ENCODE measurements around the gene CORO2A.
A peak's percentile ranks its signal among the peaks of the same experiment; 100 is the strongest.
"Not testable (repeated sequence)": the region's sequence is repeated elsewhere in the genome, so short reads cannot be mapped to it uniquely, and the experiment has no call there.

The CORO2A gene

DNA sequence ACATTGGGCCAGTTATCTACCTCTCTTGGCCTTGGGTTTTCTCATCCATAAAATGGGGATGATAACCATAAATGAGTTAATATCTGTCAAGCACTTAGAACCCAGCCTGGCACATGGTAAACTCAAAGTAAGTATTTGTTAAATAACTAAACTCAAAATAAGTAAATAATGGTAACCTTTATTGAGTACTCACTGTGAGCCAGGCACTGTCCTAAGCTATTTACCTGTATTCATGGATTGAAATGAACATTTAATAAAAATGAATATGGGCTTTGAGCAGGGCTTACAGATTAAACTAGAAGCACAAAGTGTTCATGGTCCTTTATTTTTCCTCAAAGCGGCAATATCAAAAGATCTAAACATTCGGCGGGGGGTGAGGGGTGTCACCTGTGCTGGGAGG, 16.7 kb downstream of the CORO2A start:
- H3K4me3 ChIP-seq (ENCODE audit: low read depth, low read length): no peak overlapping the region
- DNase-seq (ENCODE audit: low read depth): peak; percentile 73
- no peak for TF ChIP-seq CTCF (IDR thresholded peaks at IDR 0.05; ENCODE audit: control insufficient read depth, extremely low read depth, insufficient read depth)

DNA sequence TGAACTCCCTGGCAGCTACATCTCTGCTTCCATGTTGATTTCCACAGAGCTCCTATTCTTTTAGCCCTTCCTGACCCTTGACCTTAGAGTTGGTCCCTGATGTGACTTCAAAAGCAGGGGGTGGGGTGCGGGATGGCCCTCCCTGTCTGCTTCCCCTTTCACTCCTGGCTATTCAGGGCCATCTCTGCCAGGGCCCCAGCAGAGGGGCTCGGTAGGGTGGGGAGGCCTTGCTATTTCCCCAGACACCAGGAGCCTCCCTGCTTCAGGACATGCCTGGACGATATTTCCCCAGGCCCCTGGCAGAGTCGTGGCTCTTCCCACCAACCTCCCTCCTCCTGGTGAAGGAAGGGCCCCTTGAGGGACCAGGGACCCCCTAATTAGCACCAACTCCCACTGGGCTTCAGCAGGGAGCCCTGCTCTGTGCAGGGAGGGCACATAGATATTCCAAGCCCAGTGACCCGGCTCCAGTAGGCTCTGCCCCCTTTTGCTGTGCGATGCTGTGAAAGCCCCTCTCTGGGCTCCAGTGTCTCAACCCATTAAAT, 17.3 kb downstream of the CORO2A start:
- no peak for TF ChIP-seq CTCF (IDR thresholded peaks at IDR 0.05; ENCODE audit: control insufficient read depth, extremely low read depth, insufficient read depth)
- no peak overlapping the region for H3K4me3 ChIP-seq (ENCODE audit: low read depth, low read length)

DNA sequence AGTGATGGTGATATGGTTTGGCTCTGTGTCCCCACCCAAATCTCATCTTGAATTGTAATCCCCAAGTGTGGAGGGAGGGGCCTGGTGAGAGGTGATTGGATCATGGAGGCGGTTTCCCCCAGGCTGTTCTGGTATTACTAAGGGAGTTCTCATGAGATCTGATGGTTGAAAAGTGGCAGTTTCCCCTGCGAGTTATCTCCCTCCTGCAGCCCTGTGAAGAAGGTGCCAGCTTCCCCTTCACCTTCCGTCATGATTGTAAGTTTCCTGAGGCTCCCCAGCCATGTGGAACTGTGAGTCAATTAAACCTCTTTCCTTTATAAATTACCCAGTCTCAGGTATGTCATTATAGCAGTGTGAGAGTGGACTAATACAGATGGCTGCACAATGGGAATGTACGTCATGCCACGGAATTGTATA, 17.9 kb downstream of the CORO2A start:
- H3K4me3 ChIP-seq (ENCODE audit: low read depth, low read length); DNase-seq (ENCODE audit: low read depth): not testable (repeated sequence)

More for the DNA sequence above, 17.3 kb downstream of the CORO2A start:
- no peak for DNase-seq (ENCODE audit: low read depth)

DNA sequence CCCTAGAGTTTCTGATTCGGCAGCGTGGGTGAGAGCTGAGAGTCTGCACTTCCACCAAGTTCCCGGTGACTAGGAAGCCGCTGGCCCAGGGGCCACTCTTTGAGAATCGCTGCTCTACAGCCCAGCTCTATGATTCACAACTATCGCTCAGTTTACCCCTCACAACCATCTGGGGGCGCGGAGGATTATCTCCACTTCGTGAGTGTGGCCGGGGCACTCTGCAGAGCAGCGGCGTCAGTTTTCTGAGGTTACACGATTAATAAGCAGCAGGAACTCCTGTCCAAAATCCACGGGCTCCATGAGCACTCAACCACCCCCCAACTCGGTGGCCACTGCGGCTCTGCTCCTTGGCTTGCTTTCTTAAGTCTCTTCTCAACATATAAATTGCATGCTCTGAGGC, 19.3 kb downstream of the CORO2A start:
- no peak for DNase-seq (ENCODE audit: low read depth)
- no peak for TF ChIP-seq CTCF (IDR thresholded peaks at IDR 0.05; ENCODE audit: control insufficient read depth, extremely low read depth, insufficient read depth)
- no peak overlapping the region for H3K4me3 ChIP-seq (ENCODE audit: low read depth, low read length)

DNA sequence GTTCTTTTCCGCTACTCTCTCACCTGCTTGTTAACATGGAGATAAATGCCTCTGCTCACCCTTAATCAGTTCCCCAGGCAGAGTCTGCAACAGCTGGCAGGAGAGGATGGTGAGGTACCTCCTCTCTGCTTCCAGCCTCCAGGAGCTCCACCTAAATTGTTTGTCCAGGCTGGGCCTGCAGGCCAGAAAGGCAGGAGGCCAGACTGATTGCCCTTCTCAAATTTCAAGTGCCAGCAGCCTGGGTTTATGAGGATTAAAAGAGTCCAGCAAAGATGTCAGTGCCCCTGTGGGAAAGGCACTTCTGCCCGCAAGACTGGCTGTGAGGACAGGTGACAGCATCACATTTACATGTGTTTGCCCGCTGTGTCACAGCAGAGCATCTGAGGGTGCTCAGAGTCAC, 19.8 kb downstream of the CORO2A start:
- peak; percentile 97 for DNase-seq (ENCODE audit: low read depth)
- no peak for TF ChIP-seq CTCF (IDR thresholded peaks at IDR 0.05; ENCODE audit: control insufficient read depth, extremely low read depth, insufficient read depth)
- no peak overlapping the region for H3K4me3 ChIP-seq (ENCODE audit: low read depth, low read length)

GRCh38 chr9:98171176-98171925, 21.1 kb downstream of the CORO2A start:
- TF ChIP-seq CTCF (IDR thresholded peaks at IDR 0.05; ENCODE audit: control insufficient read depth, extremely low read depth, insufficient read depth): no peak
- no peak overlapping the region for H3K4me3 ChIP-seq (ENCODE audit: low read depth, low read length)
- DNase-seq (ENCODE audit: low read depth): no peak

GRCh38 chr9:98168941-98169488, 23.4 kb downstream of the CORO2A start:
- DNase-seq (ENCODE audit: low read depth): no peak
- no peak overlapping the region for H3K4me3 ChIP-seq (ENCODE audit: low read depth, low read length)

More at GRCh38 chr9:98168941-98169488, 23.4 kb downstream of the CORO2A start:
- TF ChIP-seq CTCF (IDR thresholded peaks at IDR 0.05; ENCODE audit: control insufficient read depth, extremely low read depth, insufficient read depth): no peak
